ENCODE results near the gene ARID5B.
A peak's percentile ranks its signal among the peaks of the same experiment; 100 is the strongest.
"Not testable (repeated sequence)": the region's sequence is repeated elsewhere in the genome, so short reads cannot be mapped to it uniquely, and the experiment has no call there.

ARID5B gene

GRCh38 chr10:62025901-62026879 lies 124.7 kb downstream of the ARID5B start:
- CTCF ChIA-PET = interaction anchor here (0.5 to 0.6 kb wide), 3 partner anchors 12 to 249 kb away, joined by 3 read pairs; no protein-coding TSS in a partner anchor
- peak; percentile 74 for DNase-seq (ENCODE audit: low spot score)
- TF ChIP-seq, protein P1, sequence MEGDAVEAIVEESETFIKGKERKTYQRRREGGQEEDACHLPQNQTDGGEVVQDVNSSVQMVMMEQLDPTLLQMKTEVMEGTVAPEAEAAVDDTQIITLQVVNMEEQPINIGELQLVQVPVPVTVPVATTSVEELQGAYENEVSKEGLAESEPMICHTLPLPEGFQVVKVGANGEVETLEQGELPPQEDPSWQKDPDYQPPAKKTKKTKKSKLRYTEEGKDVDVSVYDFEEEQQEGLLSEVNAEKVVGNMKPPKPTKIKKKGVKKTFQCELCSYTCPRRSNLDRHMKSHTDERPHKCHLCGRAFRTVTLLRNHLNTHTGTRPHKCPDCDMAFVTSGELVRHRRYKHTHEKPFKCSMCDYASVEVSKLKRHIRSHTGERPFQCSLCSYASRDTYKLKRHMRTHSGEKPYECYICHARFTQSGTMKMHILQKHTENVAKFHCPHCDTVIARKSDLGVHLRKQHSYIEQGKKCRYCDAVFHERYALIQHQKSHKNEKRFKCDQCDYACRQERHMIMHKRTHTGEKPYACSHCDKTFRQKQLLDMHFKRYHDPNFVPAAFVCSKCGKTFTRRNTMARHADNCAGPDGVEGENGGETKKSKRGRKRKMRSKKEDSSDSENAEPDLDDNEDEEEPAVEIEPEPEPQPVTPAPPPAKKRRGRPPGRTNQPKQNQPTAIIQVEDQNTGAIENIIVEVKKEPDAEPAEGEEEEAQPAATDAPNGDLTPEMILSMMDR (conservative IDR thresholded peaks at IDR 0.05; ENCODE audit: low read depth) = no peak
- POLR2A ChIA-PET (ENCODE audit: low non-redundant PET) = interaction anchor here (0.5 to 1.1 kb wide), 3 partner anchors 54 to 533 kb away, joined by 3 to 11 read pairs (median 9); no protein-coding TSS in a partner anchor
- no peak overlapping the region for H3K27ac ChIP-seq

DNA sequence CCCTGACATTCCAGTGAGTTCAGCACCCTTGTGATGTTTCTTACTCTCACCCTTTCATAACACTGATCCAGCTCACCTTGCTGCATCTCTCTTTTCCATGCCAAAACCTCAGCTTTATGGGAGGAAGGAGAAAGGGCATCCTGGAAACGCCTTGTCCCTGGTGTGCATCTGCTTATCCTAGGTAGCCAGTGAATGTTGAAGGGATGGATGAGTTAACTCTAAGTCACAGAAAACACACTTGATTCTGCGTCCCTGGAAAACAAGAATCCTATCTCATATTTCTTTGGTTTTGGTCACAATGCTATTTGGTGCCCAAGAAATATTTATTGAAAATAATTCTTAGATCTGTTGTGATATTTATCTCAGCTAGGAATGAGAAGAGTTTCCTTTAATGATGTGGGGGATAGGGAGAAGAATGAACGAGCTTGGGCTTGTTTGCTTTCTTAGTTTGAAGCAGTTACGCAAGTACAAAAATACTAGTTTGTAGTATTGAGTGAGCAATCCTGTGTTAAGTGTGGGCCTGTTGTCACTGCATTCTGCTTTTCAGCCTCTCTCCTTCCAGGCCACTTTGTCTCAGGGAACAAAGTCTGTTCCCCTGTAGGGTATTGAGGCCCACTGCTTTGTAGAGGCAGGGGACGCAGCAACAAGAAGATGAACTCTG lies 126.5 kb downstream of the ARID5B start:
- peak overlapping the region; percentile 88 for H3K27ac ChIP-seq
- CTCF ChIA-PET = no interaction called here
- POLR2A ChIA-PET (ENCODE audit: low non-redundant PET) = no interaction called here

DNA sequence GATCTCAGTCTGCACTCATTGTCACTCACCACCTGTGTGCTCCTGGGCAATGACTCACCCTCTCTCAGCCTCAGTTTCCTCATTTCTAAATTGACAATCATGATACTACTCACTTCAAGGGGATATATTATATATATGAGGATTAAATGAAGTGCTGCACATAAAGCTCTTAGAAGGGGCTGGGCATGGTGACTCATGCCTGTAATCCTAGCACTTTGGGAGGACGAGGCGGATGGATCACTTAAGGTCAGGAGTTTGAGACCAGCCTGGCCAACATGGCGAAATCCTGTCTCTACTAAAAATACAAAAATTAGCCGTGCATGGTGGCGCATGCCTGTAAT lies 127.0 kb downstream of the ARID5B start:
- POLR2A ChIA-PET (ENCODE audit: low non-redundant PET); DNase-seq (ENCODE audit: low spot score); CTCF ChIA-PET: not testable (repeated sequence)
- H3K27ac ChIP-seq = peak overlapping the region; percentile 88

More for the DNA sequence above, 126.5 kb downstream of the ARID5B start:
- peak; percentile 57 for DNase-seq (ENCODE audit: low spot score)
- TF ChIP-seq, protein P1 (conservative IDR thresholded peaks at IDR 0.05; ENCODE audit: low read depth) = no peak

DNA sequence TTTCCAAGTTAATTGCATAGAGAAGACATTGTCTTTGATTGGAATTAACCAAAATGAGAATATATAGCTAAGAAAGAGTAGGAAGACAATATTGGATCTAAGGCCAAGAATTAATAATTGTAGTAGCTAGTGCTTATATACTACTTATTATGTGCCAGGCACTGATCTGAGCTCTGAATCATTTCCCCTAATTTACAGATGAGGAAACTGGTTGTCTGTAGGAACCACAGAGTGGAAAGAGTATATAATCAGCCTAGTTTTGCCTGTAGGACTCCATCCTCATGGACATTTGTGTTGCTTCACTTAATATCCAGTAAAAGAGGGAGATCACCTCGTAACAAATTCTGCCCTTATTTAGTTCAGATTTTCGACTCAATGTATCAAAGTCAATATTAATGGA lies 127.9 kb downstream of the ARID5B start:
- no peak overlapping the region for H3K27ac ChIP-seq
- TF ChIP-seq, protein P1 (conservative IDR thresholded peaks at IDR 0.05; ENCODE audit: low read depth) = no peak
- POLR2A ChIA-PET (ENCODE audit: low non-redundant PET) = no interaction called here
- DNase-seq (ENCODE audit: low spot score) = no peak
- CTCF ChIA-PET = no interaction called here

DNA sequence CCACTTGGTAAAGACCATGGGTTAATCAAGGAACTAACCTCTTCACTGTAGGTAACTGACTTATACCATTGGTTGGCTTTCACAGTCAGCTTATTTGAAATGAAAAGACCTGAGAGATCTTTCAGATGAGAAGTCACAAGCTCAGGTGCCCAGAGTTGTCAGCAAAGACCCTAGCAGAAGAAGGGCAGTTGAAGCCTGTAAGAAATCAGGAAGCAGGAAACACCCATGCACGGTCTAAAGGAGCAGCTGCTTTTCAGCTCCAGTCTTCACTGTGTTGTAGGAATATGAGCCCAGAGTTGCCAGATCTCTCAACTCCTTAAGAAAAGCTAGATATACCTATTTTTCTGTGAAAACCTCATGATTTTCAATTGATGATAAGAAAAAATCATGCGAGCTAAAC lies 130.0 kb downstream of the ARID5B start:
- TF ChIP-seq, protein P1 (conservative IDR thresholded peaks at IDR 0.05; ENCODE audit: low read depth) = no peak
- no peak for DNase-seq (ENCODE audit: low spot score)
- ChIA-PET POLR2A (ENCODE audit: low non-redundant PET) (no interaction called here), CTCF (no interaction called here)
- H3K27ac ChIP-seq = no peak overlapping the region

GRCh38 chr10:62033125-62033524 lies 131.6 kb downstream of the ARID5B start:
- H3K27ac ChIP-seq = no peak overlapping the region
- ChIA-PET POLR2A (ENCODE audit: low non-redundant PET) (no interaction called here), CTCF (no interaction called here)
- no peak for DNase-seq (ENCODE audit: low spot score)
- TF ChIP-seq, protein P1 (conservative IDR thresholded peaks at IDR 0.05; ENCODE audit: low read depth) = no peak
